HEK293T (cell line): ENCODE measurements around the gene PDIA2.
"Not testable (repeated sequence)": the region's sequence is repeated elsewhere in the genome, so short reads cannot be mapped to it uniquely, and the experiment has no call there.

Experiments
- ARNT ChIP-seq: fragments of 450-650 bp; IDR thresholded peaks from 2 replicates; pipeline ENCODE4 v1.6.1; 2017; ENCODE audit warnings: mild to moderate bottlenecking
- BHLHE40 ChIP-seq: fragments of 450-650 bp; IDR thresholded peaks from 2 replicates; pipeline ENCODE4 v1.6.1; 2016; ENCODE audit warnings: mild to moderate bottlenecking, moderate library complexity, borderline replicate concordance
- CTBP1 ChIP-seq: fragments of 450-650 bp; IDR thresholded peaks from 2 replicates; pipeline ENCODE4 v1.6.1; 2016; ENCODE audit warnings: borderline replicate concordance
- HDGF ChIP-seq: fragments of 450-650 bp; IDR thresholded peaks from 2 replicates; pipeline ENCODE4 v1.6.1; 2017; ENCODE audit warnings: antibody characterized with exemption, borderline replicate concordance
- NFRKB ChIP-seq: fragments of 450-650 bp; IDR thresholded peaks from 2 replicates; pipeline ENCODE4 v1.6.1; 2016; ENCODE audit warnings: mild to moderate bottlenecking, moderate library complexity
- SUZ12 ChIP-seq: fragments of 450-650 bp; IDR thresholded peaks from 2 replicates; pipeline ENCODE4 v1.6.1; 2016; ENCODE audit warnings: mild to moderate bottlenecking

- not testable (repeated sequence) for TF ChIP-seq HDGF, NFRKB, ARNT, BHLHE40, CTBP1, SUZ12
Measured at GRCh38 chr16:267562-267961, 15.4 kb upstream of the PDIA2 start.
